Stimulated activated CD4-positive, alpha-beta T cell treated with anti-CD3 and anti-CD28 coated beads, TNF-alpha, amount 100 ng/mL, for 24 hours (primary cell): ENCODE data around the gene BLTP3B.
"Not testable (repeated sequence)": the region's sequence is repeated elsewhere in the genome, so short reads cannot be mapped to it uniquely, and the experiment has no call there.

Experiments used
- DNase-seq, 3 experiments: peaks; one replicate each; pipeline ENCODE4 v3.0.0-alpha.2; 2020; ENCODE audit warnings: low read depth in 3 of 3

The BLTP3B gene

DNA sequence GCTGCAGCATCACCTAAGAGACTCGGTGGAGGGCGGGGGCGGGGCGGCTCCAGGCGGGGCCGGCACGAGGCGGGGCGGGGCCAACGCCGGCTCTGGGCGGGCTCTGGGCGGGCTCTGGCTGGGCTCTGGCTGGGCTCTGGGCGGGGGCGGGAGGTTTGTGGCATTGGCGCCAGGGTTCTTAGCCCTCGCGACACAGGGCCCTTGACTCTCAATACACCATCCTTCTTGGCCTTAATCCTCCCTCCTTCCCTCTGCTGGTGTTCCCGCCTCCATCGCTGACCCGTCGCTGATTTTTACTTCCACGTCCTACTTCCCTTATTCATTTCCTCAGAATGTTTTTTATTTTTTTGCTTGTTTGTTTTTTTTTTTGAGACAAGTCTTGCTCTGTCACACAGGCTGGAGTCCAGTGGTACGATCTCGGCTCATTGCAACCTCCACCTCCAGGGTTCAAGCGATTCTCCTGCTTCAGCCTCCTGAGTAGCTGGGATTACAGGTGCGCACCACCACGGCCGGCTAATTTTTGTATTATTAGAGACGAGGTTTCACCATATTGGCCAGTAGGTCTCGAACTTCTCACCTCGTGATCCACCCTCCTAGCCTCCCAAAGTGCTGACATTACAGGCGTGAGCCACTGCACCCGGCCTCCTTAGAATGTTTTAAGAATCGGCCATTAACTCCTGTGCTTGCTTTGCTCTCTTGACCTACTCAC is at the start of gene BLTP3B:
Gene BLTP3B, minus strand, starts transcription at position 24 of the 709 bp plus-strand sequence. CDS start 239 bp downstream, outside the sequence.
- DNase-seq, result peak; percentile 84 to 91 (median 85)

GRCh38 chr12:100189636-100190394 is 47.1 kb upstream of the BLTP3B start:
- no peak for DNase-seq

DNA sequence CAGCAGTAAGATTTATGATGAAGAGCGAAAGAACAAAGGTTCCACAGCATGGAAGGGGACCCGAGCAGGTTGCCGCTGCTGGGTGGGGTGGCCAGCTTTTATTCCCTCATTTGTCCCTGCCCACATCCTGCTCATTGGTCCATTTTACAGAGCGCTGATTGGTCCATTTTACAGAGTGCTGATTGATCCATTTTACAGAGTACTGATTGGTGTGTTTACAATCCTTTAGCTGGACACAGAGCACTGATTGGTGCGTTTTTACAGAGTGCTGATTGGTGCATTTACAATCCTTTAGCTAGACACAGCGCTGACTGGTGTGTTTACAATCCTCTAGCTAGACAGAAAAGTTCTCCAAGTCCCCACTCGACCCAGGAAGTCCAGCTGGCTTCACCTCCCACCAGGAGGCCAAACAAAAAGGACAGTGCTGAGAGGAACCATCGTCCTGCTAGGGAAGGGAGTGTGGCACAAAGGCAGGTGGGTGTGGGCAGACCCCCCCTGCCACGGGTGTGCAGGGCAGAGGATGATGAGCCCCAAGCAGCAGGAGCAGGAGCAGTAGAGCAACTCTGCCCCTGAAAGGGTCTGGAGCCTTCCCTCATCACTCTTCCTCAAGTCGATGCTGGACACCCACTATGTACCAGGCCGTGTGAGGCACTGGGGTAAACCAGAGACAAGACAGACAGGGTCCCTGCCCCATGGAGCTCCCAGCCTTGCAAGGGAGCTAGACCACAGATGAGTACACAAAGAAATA is 46.4 kb upstream of the BLTP3B start:
- not testable (repeated sequence) for DNase-seq

DNA sequence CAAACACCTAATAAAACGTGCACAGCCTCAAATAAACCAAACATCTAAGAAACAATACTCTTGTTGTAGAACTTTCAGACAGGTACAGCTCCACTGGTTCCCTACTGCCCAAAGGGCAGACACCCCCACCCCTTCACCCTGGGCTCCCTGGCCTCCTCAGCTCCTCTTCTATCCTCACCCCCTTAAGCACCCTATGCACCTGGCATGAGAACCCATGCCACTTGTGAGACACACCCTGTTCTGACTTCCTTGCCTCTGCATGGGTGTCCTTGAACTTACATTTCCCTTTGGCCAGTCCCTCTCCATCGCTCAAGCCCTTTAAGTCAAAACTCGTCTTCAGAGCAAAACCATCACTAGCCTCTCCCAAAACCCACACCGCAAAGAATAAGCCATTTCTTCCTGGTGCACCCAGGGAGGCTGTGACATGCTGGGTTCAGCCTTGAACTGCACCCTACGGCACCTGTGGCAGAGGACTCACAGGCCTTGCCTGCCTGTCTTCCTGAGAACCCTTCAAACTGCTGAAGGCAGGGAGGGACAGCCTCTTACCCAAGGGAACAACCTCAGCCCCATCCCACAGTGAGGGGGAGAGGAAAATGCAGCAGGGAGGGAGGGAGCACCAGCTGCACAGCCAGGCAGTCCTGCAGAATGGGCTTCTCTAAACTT is 45.3 kb upstream of the BLTP3B start:
- no peak for DNase-seq

DNA sequence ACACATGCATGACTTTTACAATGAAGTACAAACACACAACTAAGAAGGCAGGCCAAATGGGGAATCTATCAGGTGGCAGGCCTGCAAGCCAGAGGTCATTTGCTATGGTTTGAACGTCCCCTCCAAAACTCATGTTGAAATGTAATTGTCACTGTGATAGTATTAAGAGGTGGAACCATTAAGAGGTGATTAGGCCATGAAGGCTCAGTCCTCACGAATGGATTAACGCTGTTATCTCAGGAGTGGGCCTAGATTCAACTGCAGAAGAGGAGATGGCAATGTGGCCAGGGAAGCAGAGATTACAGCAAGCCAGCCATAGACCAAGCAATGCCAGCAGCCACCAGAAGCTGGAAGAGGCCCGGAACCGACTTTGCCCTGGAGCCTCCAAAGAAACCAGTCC is 44.4 kb upstream of the BLTP3B start:
- no peak for DNase-seq

DNA sequence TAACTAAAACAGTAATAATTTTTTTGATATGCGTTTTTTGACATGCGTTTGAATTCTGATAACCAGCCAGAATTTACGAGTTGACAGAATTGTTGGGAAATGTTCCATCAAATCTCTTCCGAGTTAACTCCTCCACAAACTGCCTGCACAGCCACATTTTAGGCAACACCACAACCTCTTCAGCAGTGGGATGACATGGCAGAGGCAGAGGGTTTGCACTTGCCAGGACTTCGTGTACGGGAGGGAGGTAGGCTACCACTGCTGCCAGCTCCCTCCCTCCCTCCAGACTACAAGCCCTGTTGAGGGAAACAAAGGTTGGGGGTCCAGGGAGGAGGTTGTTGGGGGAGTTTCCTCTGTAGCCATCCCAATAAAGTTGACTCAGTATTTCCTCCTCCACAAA is 43.4 kb upstream of the BLTP3B start:
- DNase-seq, result no peak

GRCh38 chr12:100185361-100185894 is 42.8 kb upstream of the BLTP3B start:
- DNase-seq, result no peak

- DNase-seq, result no peak
Measured at GRCh38 chr12:100184549-100185145, 42.0 kb upstream of the BLTP3B start.

GRCh38 chr12:100179252-100179651 is 36.6 kb upstream of the BLTP3B start:
- DNase-seq, result no peak

- DNase-seq, result not testable (repeated sequence)
Measured at GRCh38 chr12:100176493-100176892, 33.8 kb upstream of the BLTP3B start.

- DNase-seq, result no peak
Measured at GRCh38 chr12:100174495-100174894, 31.8 kb upstream of the BLTP3B start.

DNA sequence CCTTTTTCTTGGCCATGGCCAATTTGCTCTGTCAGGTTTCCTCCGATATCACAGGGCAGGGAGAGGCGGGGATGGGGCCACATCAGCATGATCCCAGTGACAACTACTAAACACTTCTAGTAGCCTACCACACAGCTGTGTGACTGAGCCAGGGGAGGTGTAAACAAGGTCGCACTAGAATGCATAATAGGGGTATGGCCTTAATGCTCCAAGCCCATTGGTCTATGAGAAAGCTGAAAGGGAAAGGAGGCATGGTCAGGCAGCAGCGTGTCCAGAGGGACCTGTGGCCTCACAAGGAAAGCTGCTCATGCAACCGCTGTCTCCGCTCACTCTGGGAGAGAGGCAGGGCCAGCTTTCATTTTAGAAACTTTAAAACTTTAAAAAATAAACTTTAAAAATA is 30.4 kb upstream of the BLTP3B start:
- DNase-seq, result no peak

- DNase-seq, result no peak
Measured at GRCh38 chr12:100171248-100171647, 28.6 kb upstream of the BLTP3B start.

GRCh38 chr12:100170313-100170858 is 27.7 kb upstream of the BLTP3B start:
- no peak for DNase-seq

- no peak for DNase-seq
Measured at GRCh38 chr12:100169345-100169744, 26.7 kb upstream of the BLTP3B start.

GRCh38 chr12:100168562-100168961 is 25.9 kb upstream of the BLTP3B start:
- DNase-seq, result no peak

DNA sequence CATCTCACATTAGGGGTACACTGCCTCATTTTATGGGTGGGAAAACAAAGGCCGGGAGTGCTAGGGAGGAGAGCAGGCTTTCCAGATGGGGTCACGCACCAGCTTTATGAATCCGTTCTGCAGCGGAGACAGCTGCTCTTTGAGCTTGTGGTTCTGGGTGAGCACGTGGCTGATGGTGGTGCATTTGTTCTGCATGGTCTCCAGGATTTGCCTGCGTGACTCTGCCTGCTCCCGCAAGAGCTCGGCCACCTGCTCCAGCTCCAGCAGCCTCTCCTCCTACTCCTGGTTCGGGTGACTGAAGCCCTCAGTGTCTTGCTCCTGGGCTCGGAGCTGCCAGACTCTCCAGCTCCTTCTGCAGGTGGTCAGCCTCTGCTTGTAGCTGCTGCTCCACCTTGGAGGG is 23.6 kb upstream of the BLTP3B start:
- no peak for DNase-seq

- DNase-seq, result no peak
Measured at GRCh38 chr12:100165356-100165755, 22.7 kb upstream of the BLTP3B start.

DNA sequence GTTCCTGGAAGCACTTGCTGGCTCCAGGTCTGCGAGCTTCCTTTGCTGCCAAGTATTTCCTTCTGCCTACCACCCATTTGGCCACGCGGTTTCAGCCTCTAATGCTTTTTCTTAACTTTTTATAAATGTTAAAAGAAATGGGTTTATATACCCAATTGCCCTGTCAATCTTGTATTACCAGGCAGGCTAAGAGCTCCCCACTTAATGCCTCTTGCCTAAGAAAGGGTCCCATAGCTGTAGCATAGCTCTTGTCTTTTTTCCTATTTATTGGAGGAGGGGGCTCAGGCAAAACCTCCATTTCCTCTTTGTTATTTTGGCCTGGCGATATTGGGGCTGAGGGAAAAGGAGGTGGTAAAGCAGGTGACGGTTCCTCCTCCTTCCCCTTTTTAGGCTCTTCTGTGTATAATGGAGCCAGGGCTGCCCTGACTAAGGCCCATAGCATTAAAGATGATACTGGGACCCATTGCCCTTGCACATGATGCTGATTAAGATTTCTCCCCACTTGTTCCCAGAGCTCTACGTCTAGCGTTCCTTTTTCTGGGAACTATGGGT is 21.6 kb upstream of the BLTP3B start:
- no peak for DNase-seq

DNA sequence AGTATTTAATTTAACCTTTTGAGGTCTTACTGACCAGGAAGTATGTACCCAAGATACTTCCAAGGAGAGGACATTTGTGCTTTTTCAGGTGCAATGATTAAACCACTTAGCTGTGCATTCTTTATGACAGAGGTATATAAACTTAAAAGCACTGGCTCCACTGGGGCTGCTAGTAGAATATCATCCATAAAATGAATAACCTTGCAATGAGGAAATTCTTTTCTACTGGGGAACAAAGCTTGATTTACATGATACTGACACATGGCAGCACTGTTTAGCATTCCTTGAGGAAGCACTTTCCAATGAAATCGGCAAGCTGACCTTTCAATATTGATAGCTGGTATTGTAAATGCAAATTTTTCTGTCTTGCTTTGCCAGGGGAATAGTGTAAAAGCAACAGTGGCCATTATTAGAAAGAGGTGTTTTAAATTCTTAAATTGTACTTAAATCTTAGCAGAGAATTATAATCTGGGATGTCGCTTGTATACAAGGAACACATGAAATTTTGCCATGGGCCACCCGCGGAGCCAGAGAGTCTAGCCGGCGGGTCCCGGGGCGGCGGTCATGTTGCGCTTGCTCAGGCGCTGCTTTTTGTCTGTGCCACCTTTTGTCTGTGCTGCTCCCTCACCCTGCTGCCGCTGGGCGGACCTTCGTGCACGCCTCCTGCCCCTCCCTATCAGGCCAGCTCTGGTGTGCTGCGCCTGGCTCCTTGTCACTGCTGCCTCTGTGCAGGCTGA is 20.9 kb upstream of the BLTP3B start:
- DNase-seq, result peak; percentile 37 to 70 (median 55)
